ENCODE results near the gene PPP4C.
A peak's percentile ranks its signal among the peaks of the same experiment; 100 is the strongest.
"Not testable (repeated sequence)": the region's sequence is repeated elsewhere in the genome, so short reads cannot be mapped to it uniquely, and the experiment has no call there.

The PPP4C gene

DNA sequence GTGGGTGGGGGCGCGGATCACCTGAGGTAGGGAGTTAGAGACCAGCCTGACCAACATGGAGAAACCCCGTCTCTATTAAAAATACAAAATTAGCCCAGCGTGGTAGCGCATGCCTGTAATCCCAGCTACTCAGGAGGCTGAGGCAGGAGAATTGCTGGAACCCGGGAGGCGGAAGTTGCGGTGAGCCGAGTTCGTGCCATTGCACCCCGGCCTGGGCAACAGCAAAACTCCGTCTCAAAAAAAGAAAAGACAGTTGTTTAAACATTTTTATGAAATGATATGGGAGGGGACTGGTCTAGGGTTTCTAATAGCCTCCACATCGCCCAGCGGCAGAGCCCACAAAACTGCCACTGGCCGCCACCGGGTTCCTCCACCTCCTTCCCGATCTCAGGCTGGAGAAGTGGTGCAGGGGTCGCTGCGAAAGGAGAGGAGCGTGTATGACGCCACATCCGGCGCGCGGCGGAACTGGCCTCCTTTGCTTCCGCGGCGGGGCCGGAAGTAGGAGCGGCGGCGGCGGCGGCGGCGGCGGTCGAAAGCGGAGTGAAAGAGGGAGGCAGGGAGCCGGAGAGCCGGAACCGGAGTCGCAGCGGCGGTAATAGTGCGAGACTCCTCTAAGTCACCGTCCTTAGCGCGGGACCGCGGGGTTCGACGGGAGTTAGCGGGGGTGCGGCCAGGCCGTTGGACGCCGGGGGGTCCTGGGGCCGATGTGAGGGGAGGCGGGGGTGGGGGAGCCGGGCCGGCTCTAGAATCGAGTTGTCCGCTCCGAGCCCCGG lies at the start of gene PPP4C:
Gene PPP4C (plus strand): TSS at position 492 of the 773 bp plus-strand sequence. CDS start 384 bp downstream, outside the sequence.
- peak; percentile 90 for DNase-seq

DNA sequence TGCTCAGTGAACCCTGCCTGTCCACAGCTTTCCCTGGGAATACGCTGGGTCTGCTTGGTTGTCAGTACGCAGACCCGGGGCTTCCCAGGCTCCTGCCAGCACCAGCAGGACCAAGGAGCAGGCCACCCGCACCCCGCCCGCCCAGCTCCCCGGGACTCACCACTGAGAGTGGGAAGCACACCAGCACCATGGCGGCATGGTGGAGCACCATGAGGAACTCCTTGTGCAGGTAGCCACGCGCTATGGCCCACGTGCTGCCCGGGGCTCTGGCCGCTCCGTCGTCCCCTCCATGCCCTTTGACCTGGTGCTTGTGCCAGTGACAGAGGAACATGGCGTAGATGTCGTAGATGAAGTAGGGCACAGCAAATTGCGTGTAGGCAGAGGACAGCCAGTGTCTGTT lies 49.3 kb upstream of the PPP4C start:
- DNase-seq = no peak

DNA sequence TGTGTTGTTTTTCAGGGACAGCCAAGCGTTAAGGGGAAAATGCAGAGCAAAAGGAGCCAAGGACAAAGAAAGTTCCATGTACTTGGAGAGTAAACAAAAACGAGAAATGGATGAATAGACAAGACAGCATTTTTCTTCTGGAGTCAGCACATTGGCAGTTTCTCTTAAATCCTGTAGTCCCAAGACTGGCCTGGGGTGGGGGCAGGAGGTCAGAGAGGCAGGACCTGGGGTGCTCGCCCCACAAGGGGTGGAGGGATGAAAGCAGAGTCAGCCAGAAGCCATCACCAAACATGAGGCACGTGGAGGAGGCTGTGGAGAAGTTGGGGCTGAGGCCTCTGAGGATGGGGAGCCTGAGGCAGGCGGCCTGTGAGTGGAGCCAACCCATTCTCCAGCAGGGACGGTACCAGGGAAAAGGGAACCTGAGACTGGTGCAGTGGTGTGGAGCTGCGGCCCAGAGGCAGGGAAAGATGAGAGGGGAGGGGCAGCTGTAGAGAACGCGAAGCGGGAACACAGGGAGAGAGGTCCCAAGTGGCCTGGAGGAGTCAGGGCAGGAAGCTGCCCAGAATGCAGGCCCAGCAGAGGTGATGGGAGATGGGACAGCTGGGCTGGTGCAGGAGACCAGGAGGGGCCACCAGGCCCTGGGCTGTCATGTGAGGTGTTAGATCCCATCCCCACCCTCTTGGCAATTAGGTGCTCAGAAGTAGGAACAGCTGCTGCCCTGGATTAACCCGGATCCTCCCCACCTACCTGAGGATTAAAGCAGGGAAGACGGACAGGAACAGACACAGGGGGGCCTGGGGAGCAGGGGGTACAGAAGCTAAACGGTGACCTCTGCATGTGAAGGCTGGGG lies 48.0 kb upstream of the PPP4C start:
- DNase-seq = no peak

DNA sequence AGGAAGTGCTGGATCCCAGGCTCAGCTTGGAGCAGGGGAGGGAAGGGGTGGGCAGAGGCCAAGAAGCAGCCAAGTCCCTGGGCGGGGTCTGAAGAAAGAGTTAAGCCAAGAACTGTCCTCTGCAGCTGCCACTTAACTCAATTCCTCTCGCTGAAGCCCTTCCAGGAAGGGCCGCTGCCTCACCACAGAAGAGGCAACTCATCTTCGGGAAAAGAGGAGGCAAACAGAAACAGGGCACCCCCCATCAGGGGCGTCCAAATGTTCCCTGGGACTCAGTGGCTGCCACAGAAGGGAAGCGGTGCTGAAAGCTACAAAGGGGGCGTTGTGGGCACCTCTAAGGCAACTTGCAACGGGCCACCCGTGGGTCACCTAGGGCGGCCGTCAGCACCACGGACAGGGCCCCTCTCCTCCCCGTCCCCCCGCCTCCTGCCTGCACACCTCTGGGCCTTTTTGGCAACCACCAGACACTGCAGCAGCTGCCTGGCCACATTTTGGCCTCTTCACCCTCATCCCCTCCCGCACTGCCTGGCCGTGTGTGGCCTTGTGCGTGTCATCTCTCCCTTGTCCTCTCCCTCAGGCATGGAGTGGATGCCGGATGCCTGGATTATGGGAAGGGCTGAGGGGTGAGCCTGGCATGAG lies 47.2 kb upstream of the PPP4C start:
- DNase-seq = peak; percentile 31

DNA sequence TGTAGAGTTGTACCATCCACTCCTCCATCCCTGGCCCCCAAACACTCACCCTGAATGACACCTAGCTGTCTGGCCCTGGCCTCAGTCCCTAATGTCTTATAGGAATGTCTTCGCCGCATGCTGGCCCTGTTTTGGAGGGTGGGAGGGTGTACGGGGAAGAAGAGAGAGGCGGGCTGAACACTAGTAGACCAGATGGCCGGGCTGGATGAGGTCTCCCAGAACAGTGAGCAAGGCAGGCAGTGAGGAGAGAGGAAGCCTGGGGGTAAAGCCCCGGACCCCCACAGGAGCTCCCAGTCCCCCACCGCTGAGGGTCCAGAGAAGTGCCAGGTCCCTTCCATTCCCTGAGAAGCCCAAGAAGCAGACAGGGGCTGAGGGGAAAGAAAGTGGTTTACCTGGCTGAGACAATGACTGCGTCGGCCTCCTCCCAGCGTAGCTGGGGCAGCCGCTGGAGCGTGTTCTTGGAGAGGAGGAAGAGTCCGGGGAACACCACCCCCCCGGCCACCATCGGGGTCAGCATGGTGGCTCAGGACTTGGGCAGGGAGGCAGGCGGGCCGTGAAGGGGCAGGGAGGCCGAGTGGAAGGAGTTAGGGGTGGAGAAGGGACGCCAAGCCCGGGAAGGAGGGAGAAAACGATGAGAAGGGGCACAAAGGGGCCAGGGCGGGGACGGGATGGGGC lies 45.6 kb upstream of the PPP4C start:
- DNase-seq = no peak

DNA sequence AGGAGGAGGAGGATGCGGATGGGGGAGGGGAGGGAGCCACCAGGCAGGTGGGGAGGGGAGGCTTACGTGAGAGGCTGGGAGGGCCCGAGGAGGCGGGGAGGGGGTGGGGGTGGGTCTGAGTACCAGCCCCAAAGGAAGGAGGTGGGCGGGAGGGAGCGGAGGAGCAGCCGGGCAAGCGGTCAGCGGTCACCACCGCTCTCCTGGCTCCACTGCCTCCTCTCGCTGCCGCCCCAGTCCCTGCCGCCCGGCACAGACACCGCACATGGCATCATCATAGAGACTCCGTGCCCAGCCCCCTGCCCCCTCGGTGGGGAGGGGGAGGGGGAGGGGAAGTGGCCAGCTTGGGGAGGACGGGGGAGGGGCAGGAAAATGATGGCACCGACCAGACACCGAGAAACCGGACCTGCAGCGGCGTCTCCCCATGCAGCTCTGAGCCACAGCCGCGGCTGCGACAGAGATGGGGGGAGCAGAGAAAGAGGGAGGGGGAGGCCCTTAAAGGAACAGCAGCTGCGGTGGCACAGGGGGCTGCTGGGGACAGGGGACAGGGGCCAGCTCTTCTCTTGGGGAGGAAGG lies 44.9 kb upstream of the PPP4C start, which contains the start of gene TLCD3B:
Gene TLCD3B (minus strand): TSS at position 431 of the 573 bp plus-strand sequence. CDS start 744 bp downstream, outside the sequence.
- DNase-seq = no peak

DNA sequence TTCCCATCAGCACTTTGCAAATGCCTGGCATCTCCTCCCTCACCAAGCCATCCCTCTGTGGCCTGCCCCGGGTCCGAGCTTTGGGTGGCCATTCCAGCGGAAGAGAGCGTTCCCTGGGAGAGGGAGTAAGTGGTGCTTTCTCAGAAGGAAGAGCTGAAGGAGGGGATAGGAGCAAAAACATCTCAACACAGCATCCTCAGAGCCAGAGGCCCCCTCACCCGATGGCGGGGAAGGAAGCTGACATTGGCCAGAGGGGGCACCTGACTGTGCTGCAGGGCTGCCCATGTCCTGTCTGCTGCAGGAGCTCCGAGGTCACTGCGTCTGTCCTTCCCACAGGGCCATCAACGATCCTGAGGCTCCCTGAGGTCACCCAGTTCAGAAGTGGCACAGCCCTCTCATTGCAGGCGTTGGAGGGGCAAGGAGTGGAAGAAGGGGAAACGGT lies 44.3 kb upstream of the PPP4C start:
- no peak for DNase-seq

DNA sequence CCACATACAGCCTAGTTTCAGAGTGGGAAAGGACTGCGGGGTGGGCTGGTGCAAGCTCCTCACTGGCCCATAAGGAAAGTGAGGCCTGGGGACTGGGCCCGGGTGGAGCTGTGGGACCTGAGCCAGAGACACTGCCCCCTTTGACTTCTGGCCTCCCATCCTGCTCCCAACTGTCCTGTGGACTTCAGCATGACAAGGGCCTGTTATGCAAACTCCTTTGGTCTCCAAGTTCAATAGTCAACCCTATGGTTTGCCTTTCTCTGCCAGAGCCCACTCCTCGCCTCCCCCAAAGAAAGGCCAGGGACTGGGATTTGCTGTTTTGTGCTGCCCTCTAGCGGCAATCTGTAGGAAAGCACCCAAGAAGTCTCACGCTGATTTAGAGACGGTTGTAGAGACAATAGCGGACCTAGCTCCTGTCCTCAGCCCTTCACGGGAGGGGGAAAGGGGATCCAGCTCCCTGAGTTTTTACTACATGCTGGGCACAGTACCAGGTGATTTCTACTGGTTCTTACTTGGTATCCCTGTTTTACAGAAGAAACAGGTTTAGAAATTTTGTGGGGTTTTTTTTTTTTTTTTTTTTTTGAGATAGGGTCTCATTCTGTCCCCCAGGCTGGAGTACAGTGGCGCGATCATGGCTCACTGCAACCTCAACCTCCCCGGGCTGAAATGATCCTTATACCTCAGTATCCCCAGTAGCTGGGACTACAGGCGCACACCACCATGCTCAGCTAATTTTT lies 43.5 kb upstream of the PPP4C start:
- peak; percentile 66 for DNase-seq

DNA sequence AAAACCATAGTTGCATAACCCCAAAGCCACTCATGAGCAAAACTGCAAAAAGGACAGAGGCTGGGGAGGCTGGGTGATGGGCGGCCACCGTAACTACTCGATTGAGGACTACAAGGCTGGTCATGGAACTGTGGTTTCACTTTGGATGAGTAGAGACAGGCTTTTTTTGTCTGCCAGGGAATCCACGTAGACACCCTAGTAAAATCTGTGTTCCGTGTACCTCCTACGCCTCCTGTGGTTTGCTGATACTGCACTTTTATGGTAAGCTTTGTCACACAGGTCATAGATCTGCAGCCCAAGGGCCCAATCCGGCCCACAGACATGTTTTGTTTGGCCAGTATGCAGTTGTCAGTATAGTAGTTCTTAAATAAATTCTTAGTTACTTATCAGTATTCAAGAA lies 42.5 kb upstream of the PPP4C start:
- peak; percentile 43 for DNase-seq

DNA sequence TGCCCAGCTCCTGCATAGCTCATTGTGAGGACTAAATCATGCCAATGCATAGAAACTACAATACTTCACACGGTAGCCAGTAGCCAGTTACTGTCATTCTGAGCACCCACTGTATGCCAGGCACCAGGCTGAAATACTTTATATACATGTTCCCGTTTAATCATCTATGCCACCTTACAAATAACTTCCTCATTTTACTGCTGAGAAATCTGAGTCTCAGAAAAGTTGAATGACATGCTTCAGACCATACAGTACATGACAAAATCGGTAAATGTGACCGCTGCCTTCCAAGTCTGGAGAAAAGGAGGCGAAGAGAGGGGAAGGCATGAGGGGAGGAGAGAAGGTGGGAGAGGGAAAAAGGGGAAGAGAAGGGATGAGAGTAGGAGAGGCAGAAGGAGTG lies 35.6 kb upstream of the PPP4C start:
- DNase-seq = no peak

DNA sequence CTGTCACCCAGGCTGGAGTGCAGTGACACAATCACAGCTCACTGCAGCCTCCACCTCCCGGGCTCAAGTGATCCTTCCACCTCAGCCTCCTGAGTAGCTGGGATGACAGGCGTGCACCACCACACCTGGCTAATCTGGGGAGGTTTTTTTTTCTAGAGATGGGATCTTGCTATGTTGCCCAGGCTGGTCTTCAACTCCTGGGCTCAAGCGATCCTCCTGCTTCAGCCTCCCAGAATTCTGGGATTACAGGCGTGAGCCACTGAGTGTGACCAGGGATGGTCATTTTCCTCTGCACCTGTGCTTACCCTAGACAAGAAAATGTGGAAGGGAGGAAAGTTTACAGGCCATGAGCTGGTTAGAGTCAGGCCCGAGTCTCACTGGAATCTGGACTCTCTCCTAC lies 35.1 kb upstream of the PPP4C start:
- DNase-seq = not testable (repeated sequence)

DNA sequence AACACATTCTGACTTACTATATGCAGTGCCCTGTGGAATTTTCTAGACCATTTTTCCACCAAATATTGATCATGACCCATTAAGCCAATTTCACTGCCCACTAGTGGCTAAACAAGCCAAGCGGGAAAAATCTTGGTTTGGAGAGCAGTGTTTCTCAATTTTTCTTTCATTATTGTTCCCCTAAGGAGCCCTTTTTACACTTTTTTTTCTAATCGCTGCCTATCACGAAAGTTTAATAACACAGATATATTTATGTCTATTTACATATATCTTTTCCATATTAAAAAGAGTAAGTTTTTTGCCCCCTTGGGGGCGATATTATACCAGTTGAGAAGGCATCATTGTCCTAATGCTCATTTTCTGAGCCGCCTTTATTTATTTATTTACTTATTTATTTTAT lies 34.0 kb upstream of the PPP4C start:
- no peak for DNase-seq

DNA sequence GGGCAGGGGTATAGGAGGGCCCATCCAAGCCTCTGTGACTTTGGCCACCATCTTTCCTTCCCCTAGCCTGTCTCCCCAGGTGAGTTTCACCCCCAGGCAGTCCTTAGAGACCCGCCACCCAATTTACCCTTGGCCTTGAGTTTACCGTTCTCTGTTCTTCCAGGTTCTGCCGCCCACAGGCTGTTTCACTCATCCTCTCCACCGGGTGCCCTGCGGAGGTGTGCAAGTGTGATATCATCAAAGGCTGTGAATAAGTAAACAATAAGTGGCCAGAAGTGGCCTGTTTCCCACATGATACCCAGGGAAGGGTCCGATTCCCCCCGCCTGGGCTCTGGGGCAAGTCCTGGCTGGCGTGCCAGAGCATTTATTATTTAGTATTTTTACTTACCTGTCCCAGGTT lies 29.6 kb upstream of the PPP4C start:
- no peak for DNase-seq

DNA sequence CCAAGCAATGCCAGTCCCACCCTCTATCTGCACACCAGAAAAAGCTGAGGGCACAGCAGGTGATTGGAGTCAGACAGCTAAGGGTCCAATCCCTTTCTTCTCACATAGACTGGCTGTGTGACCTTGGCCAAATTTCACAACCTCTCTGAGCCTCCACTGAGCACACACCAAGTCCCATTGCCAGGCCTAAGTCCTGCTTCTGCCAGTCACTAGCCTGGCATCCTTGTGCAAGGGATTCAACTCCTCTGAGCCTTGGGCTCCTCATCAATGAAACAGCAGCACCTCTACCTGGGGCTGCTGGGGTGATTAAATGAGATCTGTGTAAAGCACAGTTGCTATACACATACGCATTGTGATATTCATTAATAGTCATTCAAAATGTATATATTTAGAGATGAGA lies 29.2 kb upstream of the PPP4C start:
- DNase-seq = no peak

DNA sequence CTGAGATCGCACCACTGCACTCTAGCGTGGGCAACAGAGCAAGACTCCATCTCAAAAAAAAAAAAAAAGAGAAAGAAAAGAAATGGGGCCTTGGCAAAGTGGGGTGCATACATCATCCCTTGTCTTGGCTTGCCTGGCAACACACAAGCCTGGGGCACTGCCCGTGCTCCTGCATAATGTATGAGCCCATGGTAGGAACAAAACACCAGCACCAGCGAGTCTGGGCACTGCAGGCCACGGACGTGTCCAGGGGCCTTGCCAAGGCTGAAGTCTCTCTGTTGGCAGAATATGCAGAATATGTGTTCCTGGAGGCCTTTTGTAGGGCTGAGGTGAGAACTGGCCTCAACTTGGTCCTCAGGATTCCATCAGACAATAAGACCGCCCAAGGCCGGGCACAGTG lies 25.9 kb upstream of the PPP4C start:
- no peak for DNase-seq

DNA sequence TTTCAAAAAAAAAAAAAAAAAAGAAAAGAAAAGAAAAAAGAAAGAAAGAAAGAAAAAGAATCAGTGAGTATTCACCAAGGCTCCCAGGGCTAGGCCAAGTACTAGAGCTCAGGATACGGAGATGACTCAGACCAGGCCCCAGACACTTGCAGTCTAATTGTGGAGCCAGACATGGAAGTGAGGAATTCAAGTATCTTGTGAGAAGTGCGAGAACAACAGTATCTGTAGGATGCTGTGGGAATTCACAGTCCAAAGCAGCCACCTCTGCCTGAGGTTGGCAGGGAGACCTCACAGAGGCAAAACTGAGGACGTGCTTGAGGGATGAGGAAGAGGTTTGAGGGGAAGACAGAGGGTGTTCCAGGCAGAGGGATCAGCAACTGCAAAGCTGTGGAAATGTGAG lies 24.3 kb upstream of the PPP4C start:
- no peak for DNase-seq

DNA sequence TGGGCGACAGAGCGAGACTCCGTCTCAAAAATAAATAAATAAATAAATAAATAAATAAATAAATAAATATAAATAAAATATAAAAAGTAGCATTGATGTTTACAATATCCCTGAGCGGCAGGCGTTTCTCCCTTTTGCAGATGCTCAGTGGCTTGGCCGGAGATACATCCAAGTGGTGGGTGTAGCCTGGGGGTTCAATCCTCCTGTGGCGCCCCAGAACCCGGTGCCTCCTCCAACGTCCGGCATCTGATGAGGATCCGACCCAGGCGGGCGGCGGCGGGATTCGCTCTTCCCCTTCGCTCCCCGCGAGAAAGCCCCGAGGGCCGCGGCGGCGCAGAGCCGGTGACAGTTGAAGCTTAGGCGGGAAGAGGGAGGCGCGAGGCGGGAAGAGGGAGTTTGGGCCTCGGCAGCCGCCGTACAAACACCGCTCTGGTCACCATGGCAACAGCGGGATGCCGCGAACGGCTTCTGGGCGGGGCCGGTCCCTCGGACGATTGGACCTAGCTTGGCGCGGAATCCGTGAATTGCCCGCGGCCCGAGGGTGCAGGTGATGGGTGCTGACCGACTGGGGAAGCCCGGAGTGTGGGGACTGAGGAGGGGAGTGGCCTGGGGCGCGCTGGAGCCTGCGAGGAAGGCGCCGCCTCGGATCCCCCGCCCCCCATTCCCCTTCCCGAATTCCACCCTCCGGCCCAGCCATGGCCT lies 23.0 kb upstream of the PPP4C start:
- DNase-seq = peak; percentile 91

DNA sequence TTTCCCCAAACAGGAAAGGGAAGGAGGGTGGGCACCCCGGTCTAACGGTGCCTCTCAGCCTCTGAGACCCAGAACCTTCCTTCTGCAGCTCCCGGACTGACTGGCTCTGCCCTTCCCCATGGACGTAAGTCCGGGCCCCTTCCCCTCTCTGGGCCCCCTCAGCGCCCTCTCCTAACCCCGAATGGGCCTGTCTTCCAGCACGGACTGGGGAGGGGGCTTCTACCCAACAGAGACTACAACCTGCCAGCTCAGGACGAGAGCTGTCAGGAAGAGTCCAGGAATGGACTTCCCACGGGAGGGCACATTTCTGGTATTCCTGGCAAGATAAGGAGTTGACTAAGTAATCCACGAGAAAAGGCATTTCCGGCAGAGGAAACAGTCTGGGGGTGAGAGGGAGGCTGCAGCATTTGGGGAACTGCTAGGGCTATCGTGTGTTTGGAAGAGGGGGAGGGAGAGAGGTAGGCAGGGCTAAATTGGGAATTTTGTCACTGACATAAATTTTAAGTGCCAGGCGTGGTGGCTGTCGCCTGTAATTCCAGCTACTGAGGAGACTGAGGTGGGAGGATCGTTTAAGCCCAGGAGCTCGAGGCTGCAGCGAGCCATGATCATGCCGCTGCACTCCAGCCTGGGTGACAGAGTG lies 22.3 kb upstream of the PPP4C start:
- DNase-seq = no peak

DNA sequence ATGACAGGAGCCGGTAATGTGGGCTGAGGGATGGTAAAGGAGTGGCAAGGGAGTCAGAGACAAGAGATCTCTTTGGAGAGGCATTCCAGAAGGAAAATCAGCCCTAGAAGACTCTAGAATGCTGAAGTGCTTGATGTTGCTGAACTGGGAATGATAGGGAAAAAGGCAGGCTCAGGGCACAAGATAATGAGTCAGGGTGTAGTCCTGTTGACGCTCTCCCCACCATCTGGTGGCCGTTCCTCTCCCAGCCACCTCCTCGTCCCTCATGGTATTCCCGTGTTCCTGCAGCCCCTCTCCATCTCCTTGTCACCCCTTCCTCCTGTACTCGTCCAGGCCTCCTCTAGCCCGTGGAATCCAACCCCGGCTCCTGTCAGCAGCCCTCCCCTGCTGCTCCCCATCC lies 21.3 kb upstream of the PPP4C start:
- DNase-seq = no peak

DNA sequence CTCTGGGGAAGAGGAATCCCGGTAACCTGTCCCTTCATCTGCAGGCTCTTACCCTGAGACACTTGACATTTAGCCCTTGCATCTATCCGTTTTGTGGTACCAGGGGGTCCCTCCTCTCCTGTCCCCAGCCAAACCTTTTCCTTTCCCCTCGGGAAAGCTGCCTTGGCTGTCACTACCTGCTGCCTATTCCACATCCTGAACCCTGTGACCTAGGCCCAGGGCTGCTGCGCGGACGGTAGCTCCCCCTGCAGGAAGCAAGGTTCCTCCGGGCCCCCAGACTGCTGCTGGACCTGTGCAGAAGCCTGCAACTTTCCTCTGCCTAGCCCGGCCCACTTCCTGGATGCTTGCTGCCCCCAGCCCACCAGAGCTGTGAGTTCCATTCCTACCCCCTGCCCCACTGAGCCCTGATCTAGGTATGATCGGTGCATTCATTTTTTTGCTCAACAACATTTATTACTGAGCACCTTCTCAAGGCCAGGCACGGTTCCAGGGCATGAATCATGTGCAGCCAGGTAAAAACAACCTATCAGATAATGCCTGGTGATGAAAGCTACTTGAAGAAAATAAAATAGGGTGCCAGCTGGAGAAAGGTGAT lies 20.7 kb upstream of the PPP4C start:
- DNase-seq = peak; percentile 56
